OCI-LY3 (cell line): Measurements from ENCODE around the gene ARL8A.
"Not testable (repeated sequence)": the region's sequence is repeated elsewhere in the genome, so short reads cannot be mapped to it uniquely, and the experiment has no call there.

Experiments used
- CTCF ChIP-seq: fragments of 200-600, 300-600 bp; sonication (generic); IDR thresholded peaks from 2 replicates; pipeline ENCODE4 v1.5.1; 2014; ENCODE audit warnings: antibody characterized with exemption, low read length, low read depth
- EZH2phosphoT487 ChIP-seq: fragments of 200-600 bp; shearing (Covaris generic); IDR thresholded peaks from 2 replicates; pipeline ENCODE4 v1.6.1; 2018; ENCODE audit warnings: antibody characterized with exemption, mixed run types, low read depth

GRCh38 chr1:202180751-202181139, 36.2 kb upstream of the ARL8A start:
- not testable (repeated sequence) for TF ChIP-seq CTCF, EZH2phosphoT487
